SK-N-SH treated with all-trans-retinoic acid at 6 μM for 48 hours (cell line): ENCODE measurements around the gene CASQ2.

Experiments
- ARNTL ChIP-seq: fragments of 450-650 bp; formaldehyde crosslinking; IDR thresholded peaks from 2 replicates; pipeline ENCODE4 v1.5.0; 2020; ENCODE audit warnings: low read depth, mild to moderate bottlenecking, moderate library complexity, borderline replicate concordance
- OSR1 ChIP-seq: fragments of 250-450 bp; sonication (Bioruptor Pico); IDR thresholded peaks from 2 replicates; pipeline ENCODE4 v1.8.0; 2022; ENCODE audit warnings: moderate library complexity, mild to moderate bottlenecking, inconsistent platforms
- SNAI2 ChIP-seq: fragments of 250-450 bp; sonication (Bioruptor Pico); IDR thresholded peaks from 2 replicates; pipeline ENCODE4 v1.5.0; 2020; ENCODE audit warnings: mild to moderate bottlenecking, moderate library complexity
- TCF4 ChIP-seq: fragments of 250-450 bp; sonication (Bioruptor Pico); IDR thresholded peaks from 2 replicates; pipeline ENCODE4 v1.8.0; 2021; ENCODE audit warnings: mild to moderate bottlenecking, moderate library complexity, borderline replicate concordance
- ZFP30 ChIP-seq: fragments of 450-650 bp; formaldehyde crosslinking; IDR thresholded peaks from 2 replicates; pipeline ENCODE4 v1.5.0; 2022; ENCODE audit warnings: mild to moderate bottlenecking, moderate library complexity
- ZNF70 ChIP-seq: fragments of 450-650 bp; formaldehyde crosslinking; IDR thresholded peaks from 2 replicates; pipeline ENCODE4 v1.5.0; 2020; ENCODE audit warnings: mild to moderate bottlenecking, moderate library complexity

DNA sequence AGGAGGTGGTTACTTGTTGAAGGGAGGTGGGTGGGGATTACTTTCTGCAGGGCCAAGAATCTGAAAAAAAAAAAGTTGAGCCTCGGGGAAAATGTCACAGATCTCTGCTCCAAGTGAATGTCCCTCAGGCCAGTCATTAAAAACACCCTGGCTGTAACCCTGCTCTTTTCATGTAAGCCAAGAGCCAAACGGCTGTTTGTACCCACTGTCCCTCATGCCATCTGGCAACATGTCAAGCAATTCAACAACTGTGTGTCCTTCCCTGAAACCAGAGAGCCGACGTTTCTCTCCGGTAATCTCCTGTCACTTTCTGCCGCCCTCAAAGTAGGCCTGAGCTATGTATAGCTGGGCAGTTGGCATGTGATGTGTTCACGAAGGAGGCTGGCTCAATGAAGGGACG is 14.7 kb downstream of the CASQ2 start:
- no peak for TF ChIP-seq ARNTL (CRISPR knock-in tag)
- TF ChIP-seq SNAI2 (CRISPR knock-in tag): no peak
- no peak for TF ChIP-seq TCF4 (CRISPR knock-in tag)
- no peak for TF ChIP-seq ZFP30
- no peak for TF ChIP-seq OSR1 (CRISPR knock-in tag)
- no peak for TF ChIP-seq ZNF70 (CRISPR knock-in tag)
